ENCODE data around the gene CPED1. TPM values are rescaled to one million over a fixed set of nuclear protein-coding genes. Genes with fewer than 3 reads are reported as not detected.
A peak's percentile ranks its signal among the peaks of the same experiment; 100 is the strongest.
"Not testable (repeated sequence)": the region's sequence is repeated elsewhere in the genome, so short reads cannot be mapped to it uniquely, and the experiment has no call there.

CPED1 gene
- total RNA-seq, 2 experiments from 2014 or later, result not detected

- intact Hi-C loops (cut with micrococcal nuclease), result no loop called here
- Mint-ChIP-seq H3K4me1 (ENCODE audit: low read depth) (no peaks in the 10 kb centered on the region), H3K4me3 (no peak overlapping the region), H3K9me3 (no peaks in the 10 kb centered on the region), H3K27ac (no peak overlapping the region), H3K36me3 (no peaks in the 10 kb centered on the region), H3K27me3 (peaks cover 3% of the 10 kb centered on the region)
- ChIA-PET CTCF (no interaction called here), POLR2A (no interaction called here)
- no peak for DNase-seq
Observed at GRCh38 chr7:121313220-121313792, 324.8 kb downstream of the CPED1 start.

GRCh38 chr7:121313793-121314676 is 325.5 kb downstream of the CPED1 start:
- H3K27me3 Mint-ChIP-seq, result peaks cover 3% of the 10 kb centered on the region
- no peak for DNase-seq
- H3K27ac Mint-ChIP-seq, result no peak overlapping the region
- no peak overlapping the region for H3K4me3 Mint-ChIP-seq
- H3K4me1 Mint-ChIP-seq (ENCODE audit: low read depth), result no peaks in the 10 kb centered on the region
- H3K9me3 Mint-ChIP-seq, result no peaks in the 10 kb centered on the region
- intact Hi-C loops (cut with micrococcal nuclease), result no loop called here
- POLR2A ChIA-PET, result no interaction called here
- H3K36me3 Mint-ChIP-seq, result no peaks in the 10 kb centered on the region
- CTCF ChIA-PET, result no interaction called here

DNA sequence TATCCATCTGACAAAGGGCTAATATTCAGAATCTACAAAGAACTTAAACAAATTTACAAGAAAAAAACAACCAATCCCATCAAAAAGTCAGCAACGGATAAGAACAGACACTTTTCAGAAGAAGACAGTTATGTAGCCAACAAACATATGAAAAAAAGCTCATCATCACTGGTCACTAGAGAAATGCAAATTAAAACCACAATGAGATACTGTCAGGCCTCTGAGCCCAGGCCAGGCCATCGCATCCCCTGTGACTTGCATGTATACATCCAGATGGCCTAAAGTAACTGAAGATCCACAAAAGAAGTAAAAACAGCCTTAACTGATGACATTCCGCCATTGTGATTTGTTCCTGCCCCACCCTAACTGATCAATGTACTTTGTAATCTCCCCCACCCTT is 326.7 kb downstream of the CPED1 start:
- POLR2A ChIA-PET; intact Hi-C loops (cut with micrococcal nuclease); DNase-seq; H3K36me3 Mint-ChIP-seq; H3K27me3 Mint-ChIP-seq; H3K27ac Mint-ChIP-seq; H3K4me3 Mint-ChIP-seq; CTCF ChIA-PET; H3K9me3 Mint-ChIP-seq; H3K4me1 Mint-ChIP-seq (ENCODE audit: low read depth): not testable (repeated sequence)

DNA sequence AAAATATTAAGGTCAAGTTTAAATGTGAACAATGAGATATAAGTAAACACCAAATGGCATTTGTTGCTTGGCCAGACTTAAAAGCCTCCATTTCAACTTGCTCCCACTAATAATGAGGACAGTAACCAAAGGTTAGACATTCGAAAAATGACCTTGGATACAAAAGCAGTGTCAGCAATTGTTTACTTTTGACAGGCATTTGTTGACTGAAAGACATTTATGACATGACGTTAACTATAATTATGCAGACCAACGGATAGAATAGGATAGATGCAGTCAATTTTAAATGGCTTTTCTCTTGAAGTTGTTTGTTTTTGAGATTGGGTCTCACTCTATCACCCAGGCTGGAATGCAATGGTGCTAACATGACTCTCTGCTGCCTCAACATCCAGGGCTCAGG is 333.9 kb downstream of the CPED1 start:
- intact Hi-C loops (cut with micrococcal nuclease), result no loop called here
- no peaks in the 10 kb centered on the region for H3K36me3 Mint-ChIP-seq

GRCh38 chr7:121323515-121324302 is 335.2 kb downstream of the CPED1 start:
- DNase-seq, result no peak
- no peak overlapping the region for H3K4me3 Mint-ChIP-seq
- intact Hi-C loops (cut with micrococcal nuclease), result no loop called here

More for the DNA sequence above, 333.9 kb downstream of the CPED1 start:
- H3K4me3 Mint-ChIP-seq, result no peak overlapping the region
- CTCF ChIA-PET, result no interaction called here
- H3K4me1 Mint-ChIP-seq (ENCODE audit: low read depth), result no peaks in the 10 kb centered on the region
- no peak for DNase-seq
- H3K27ac Mint-ChIP-seq, result no peak overlapping the region
- H3K27me3 Mint-ChIP-seq, result peaks cover 7% of the 10 kb centered on the region
- POLR2A ChIA-PET, result no interaction called here
- no peaks in the 10 kb centered on the region for H3K9me3 Mint-ChIP-seq

GRCh38 chr7:121327671-121328070 is 339.2 kb downstream of the CPED1 start:
- H3K4me3 Mint-ChIP-seq, result no peak overlapping the region
- H3K27ac Mint-ChIP-seq, result no peak overlapping the region
- POLR2A ChIA-PET, result no interaction called here
- no peak for DNase-seq
- H3K9me3 Mint-ChIP-seq, result no peaks in the 10 kb centered on the region
- no peaks in the 10 kb centered on the region for H3K36me3 Mint-ChIP-seq
- H3K27me3 Mint-ChIP-seq, result peaks cover 46% of the 10 kb centered on the region
- CTCF ChIA-PET, result no interaction called here
- peaks cover 21% of the 10 kb centered on the region for H3K4me1 Mint-ChIP-seq (ENCODE audit: low read depth)
- intact Hi-C loops (cut with micrococcal nuclease), result no loop called here

More at GRCh38 chr7:121323515-121324302, 335.2 kb downstream of the CPED1 start:
- H3K27me3 Mint-ChIP-seq, result peaks cover 20% of the 10 kb centered on the region
- H3K36me3 Mint-ChIP-seq, result no peaks in the 10 kb centered on the region
- no peak overlapping the region for H3K27ac Mint-ChIP-seq
- no peaks in the 10 kb centered on the region for H3K9me3 Mint-ChIP-seq
- POLR2A ChIA-PET, result no interaction called here
- CTCF ChIA-PET, result no interaction called here
- peaks cover 3% of the 10 kb centered on the region for H3K4me1 Mint-ChIP-seq (ENCODE audit: low read depth)

DNA sequence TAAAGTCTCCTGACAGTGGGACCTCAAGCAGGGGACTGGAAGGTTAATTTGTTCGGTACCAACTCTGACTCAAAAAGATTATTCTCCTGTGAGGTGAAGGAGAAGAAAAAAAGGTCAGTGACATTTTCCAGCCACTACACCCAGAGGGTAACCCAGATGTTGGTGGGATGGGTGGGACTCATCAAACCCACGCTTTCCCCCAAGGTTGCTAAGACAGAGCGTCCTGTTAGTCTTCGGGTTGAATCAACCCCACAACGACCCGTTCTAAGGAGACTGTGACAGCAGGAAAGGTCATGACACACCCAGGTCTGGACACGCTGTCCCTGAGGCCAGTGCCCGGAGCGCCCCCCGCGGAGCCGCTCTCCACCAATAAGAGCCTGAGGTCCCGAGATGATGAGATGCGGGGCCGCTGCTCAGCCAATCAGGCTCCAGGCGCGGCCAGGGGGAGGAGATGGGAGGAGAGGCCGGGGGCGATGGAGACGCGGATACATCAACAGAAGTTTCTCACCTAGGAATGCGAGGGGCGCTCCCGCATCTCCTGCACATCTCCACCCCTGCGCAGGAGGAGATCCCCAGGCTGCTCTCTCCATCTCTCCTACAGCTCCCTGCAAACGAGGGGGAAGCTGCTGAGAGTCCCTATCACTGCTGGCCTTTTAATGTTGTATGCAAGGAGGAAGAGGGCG is 340.1 kb downstream of the CPED1 start, which contains the start of gene WNT16:
WNT16 (plus strand) TSS at position 493 of the 683 bp plus-strand sequence. CDS start 293 bp downstream, outside the sequence.
- no peak for DNase-seq
- intact Hi-C loops (cut with micrococcal nuclease), result no loop called here
- Mint-ChIP-seq H3K27ac (no peak within 1 kb of the TSS), H3K27me3 (peaks cover 46% of the 10 kb centered on the region), H3K4me1 (ENCODE audit: low read depth) (peaks cover 21% of the 10 kb centered on the region), H3K4me3 (peak within 1 kb of the TSS; percentile 4), H3K36me3 (no peaks in the 10 kb centered on the region), H3K9me3 (no peaks in the 10 kb centered on the region)
- CTCF ChIA-PET, result interaction anchor here (0.5 to 1.3 kb wide), 2 partner anchors 36 to 171 kb away, joined by 3 read pairs; no protein-coding TSS in a partner anchor
- POLR2A ChIA-PET, result no interaction called here

GRCh38 chr7:121329191-121330052 is 340.9 kb downstream of the CPED1 start:
- Mint-ChIP-seq H3K36me3 (no peaks in the 10 kb centered on the region), H3K27me3 (peaks cover 46% of the 10 kb centered on the region), H3K4me3 (peak overlapping the region; percentile 4), H3K27ac (no peak overlapping the region), H3K4me1 (ENCODE audit: low read depth) (peaks cover 21% of the 10 kb centered on the region), H3K9me3 (no peaks in the 10 kb centered on the region)
- peak; percentile 38 for DNase-seq
- CTCF ChIA-PET, result interaction anchor here (0.5 to 1.3 kb wide), 6 partner anchors 36 to 216 kb away, joined by 3 to 8 read pairs (median 3); no protein-coding TSS in a partner anchor
- POLR2A ChIA-PET, result no interaction called here
- intact Hi-C loops (cut with micrococcal nuclease), result loop anchor here (10.0 kb wide), 2 partner anchors 195 to 345 kb away; partner anchors contain the start of gene CPED1

DNA sequence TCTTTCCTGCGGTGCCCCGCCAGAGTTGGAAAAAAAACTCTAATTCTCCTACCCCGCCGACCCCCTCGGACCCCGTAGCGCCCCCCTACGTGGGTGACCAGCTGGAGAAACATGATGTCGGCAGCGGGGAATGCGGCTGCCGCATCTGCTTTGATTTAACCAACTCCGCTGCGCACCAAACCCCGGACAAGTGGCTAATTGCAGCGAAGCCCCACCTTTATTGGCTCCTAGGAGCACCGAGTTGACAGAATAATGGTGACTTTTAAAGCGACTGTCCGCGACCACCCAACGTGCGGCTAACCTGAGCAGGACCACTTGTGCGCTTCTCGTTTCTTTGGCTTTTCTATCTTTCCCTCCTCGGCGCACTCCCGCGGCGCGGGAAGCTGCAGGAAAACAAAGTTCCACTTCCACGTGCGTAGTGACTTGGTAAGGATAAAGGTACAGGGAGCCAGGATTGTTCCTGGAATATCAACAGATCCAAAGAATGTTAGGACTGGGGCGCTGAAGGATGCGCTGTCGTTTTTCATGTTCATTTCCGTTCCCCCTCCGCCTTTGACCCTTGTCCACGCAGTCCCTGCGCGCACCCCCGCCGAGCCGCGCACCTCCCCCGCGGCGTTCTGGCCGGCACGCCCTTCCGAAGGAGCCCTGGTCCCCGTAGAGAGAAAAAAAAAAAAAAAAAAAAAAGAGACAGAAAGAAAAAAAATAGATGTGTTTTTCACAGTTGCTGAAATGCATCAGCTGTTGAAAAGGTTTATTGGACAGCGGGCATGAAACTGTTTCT is 341.7 kb downstream of the CPED1 start:
- POLR2A ChIA-PET, result no interaction called here
- CTCF ChIA-PET, result interaction anchor here (0.6 to 1.3 kb wide), 6 partner anchors 35 to 360 kb away, joined by 3 to 8 read pairs (median 3); no protein-coding TSS in a partner anchor
- Mint-ChIP-seq H3K36me3 (no peaks in the 10 kb centered on the region), H3K27ac (no peak overlapping the region), H3K4me3 (no peak overlapping the region), H3K27me3 (peaks cover 52% of the 10 kb centered on the region), H3K9me3 (no peaks in the 10 kb centered on the region), H3K4me1 (ENCODE audit: low read depth) (peaks cover 21% of the 10 kb centered on the region)
- intact Hi-C loops (cut with micrococcal nuclease), result loop anchor here (10.0 kb wide), 2 partner anchors 195 to 345 kb away; partner anchors contain the start of gene CPED1
- DNase-seq, result peak; percentile 12

DNA sequence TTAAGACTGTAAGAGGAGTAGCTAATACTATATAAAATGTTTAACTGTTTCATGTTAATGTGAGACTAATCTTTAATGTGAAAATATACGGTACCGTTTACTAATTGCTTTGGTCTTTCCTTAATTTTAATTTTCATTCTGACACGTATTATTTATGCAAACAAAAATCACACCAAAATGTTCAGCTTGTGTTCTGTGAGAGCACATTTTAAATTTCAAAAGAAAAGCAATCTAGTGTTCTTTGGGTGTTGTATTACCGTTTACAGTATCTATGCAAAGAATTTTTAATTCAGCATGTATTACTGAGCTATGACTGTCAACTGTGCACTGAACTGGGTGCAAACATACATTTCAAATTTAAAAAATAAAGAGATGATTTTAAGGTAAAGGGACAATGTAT is 342.5 kb downstream of the CPED1 start:
- Mint-ChIP-seq H3K36me3 (no peaks in the 10 kb centered on the region), H3K4me3 (no peak overlapping the region), H3K4me1 (ENCODE audit: low read depth) (peaks cover 21% of the 10 kb centered on the region), H3K27ac (no peak overlapping the region), H3K9me3 (no peaks in the 10 kb centered on the region), H3K27me3 (peaks cover 52% of the 10 kb centered on the region)
- no peak for DNase-seq
- CTCF ChIA-PET, result interaction anchor here (0.6 kb wide), 1 partner anchor 361 kb away, joined by 3 read pairs; no protein-coding TSS in a partner anchor
- intact Hi-C loops (cut with micrococcal nuclease), result loop anchor here (10.0 kb wide), 2 partner anchors 196 to 346 kb away; partner anchors contain the start of gene CPED1
- POLR2A ChIA-PET, result no interaction called here
